Endothelial cell (in vitro differentiated cells): ENCODE measurements around the gene KRTAP9-1. TPM values are rescaled to one million over a fixed set of nuclear protein-coding genes. Genes with fewer than 3 reads are reported as not detected.

Experiments used
- DNase-seq: peaks from one replicate; pipeline ENCODE4 v3.0.0; 2021; ENCODE audit warnings: low spot score
- H3K27ac Mint-ChIP-seq: one replicate; pipeline ENCODE4 v1.8.0; 2021; ENCODE audit warnings: mixed read lengths, inconsistent platforms; ENCODE audit not compliant: unreplicated experiment
- H3K27me3 Mint-ChIP-seq: one replicate; pipeline ENCODE4 v1.8.0; 2021; ENCODE audit warnings: mild to moderate bottlenecking, moderate library complexity, mixed read lengths, inconsistent platforms; ENCODE audit not compliant: unreplicated experiment
- H3K36me3 Mint-ChIP-seq: one replicate; pipeline ENCODE4 v1.8.0; 2021; ENCODE audit warnings: mild to moderate bottlenecking, low read depth, mixed read lengths, inconsistent platforms; ENCODE audit not compliant: unreplicated experiment
- H3K4me1 Mint-ChIP-seq: one replicate; pipeline ENCODE4 v1.8.0; 2021; ENCODE audit warnings: mild to moderate bottlenecking, mixed read lengths, inconsistent platforms; ENCODE audit not compliant: unreplicated experiment
- H3K4me3 Mint-ChIP-seq: one replicate; pipeline ENCODE4 v1.8.0; 2021; ENCODE audit warnings: mild to moderate bottlenecking, mixed read lengths, inconsistent platforms; ENCODE audit not compliant: unreplicated experiment
- H3K9me3 Mint-ChIP-seq: one replicate; pipeline ENCODE4 v1.8.0; 2021; ENCODE audit warnings: mixed read lengths, inconsistent platforms; ENCODE audit not compliant: unreplicated experiment
- total RNA-seq: library from RNA; stranded (reverse); fragmentation: NEBNext Ultra II Directional; extraction: Animal tissue kit (Norgen Biotek cat#: 25700); gene quantifications from one replicate; pipeline ENCODE4 v1.2.1, GENCODE V29; 2021; ENCODE audit not compliant: unreplicated experiment
- TF ChIP-seq, protein P1 (sequence below): fragments of 200-600 bp; sonication (generic); IDR thresholded peaks from one replicate; pipeline ENCODE4 v1.5.0; 2021; ENCODE audit warnings: antibody characterized with exemption; ENCODE audit not compliant: unreplicated experiment

KRTAP9-1 gene
- total RNA-seq, 1 donor from 2014 or later = not detected

GRCh38 chr17:41171886-41172285, 17.8 kb upstream of the KRTAP9-1 start:
- Mint-ChIP-seq H3K4me1 (no peaks in the 10 kb centered on the region), H3K27ac (no peak overlapping the region), H3K27me3 (no peaks in the 10 kb centered on the region), H3K4me3 (no peak overlapping the region), H3K36me3 (no peaks in the 10 kb centered on the region), H3K9me3 (no peaks in the 10 kb centered on the region)
- TF ChIP-seq, protein P1, sequence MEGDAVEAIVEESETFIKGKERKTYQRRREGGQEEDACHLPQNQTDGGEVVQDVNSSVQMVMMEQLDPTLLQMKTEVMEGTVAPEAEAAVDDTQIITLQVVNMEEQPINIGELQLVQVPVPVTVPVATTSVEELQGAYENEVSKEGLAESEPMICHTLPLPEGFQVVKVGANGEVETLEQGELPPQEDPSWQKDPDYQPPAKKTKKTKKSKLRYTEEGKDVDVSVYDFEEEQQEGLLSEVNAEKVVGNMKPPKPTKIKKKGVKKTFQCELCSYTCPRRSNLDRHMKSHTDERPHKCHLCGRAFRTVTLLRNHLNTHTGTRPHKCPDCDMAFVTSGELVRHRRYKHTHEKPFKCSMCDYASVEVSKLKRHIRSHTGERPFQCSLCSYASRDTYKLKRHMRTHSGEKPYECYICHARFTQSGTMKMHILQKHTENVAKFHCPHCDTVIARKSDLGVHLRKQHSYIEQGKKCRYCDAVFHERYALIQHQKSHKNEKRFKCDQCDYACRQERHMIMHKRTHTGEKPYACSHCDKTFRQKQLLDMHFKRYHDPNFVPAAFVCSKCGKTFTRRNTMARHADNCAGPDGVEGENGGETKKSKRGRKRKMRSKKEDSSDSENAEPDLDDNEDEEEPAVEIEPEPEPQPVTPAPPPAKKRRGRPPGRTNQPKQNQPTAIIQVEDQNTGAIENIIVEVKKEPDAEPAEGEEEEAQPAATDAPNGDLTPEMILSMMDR = no peak
- no peak for DNase-seq

GRCh38 chr17:41176744-41177387, 12.8 kb upstream of the KRTAP9-1 start:
- no peaks in the 10 kb centered on the region for H3K36me3 Mint-ChIP-seq
- no peak overlapping the region for H3K27ac Mint-ChIP-seq
- no peaks in the 10 kb centered on the region for H3K4me1 Mint-ChIP-seq
- H3K4me3 Mint-ChIP-seq = no peak overlapping the region
- TF ChIP-seq, protein P1 = no peak
- DNase-seq = no peak
- no peaks in the 10 kb centered on the region for H3K9me3 Mint-ChIP-seq
- no peaks in the 10 kb centered on the region for H3K27me3 Mint-ChIP-seq

DNA sequence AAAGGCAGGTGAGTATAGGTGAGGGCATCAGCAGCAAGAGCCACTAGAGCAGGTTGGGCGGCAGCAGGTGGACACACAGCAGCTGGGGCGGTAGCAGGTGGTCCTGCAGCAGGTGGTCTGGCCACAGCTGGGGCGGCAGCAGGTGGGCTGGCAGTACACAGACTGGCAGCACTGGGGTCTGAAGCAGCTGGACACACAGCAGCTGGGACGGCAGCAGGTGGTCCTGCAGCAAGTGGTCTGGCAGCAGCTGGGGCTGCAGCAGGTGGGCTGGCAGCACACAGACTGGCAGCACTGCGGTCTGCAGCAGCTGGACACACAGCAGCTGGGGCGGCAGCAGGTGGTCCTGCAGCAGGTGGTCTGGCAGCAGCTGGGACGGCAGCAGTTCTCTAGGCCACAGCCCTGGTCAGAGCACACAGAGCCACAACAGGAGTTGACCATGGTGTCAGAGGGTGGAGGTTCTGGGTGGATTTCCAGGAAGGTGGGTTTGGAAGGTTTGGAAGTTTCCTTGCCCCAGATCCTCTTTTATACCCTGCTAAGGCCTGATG, 11.9 kb upstream of the KRTAP9-1 start, which contains the start of gene KRTAP4-2:
Gene KRTAP4-2 (minus strand): TSS at position 495 of the 545 bp plus-strand sequence. CDS start 57 bp downstream, at position 438.
- no peak for DNase-seq
- no peaks in the 10 kb centered on the region for H3K9me3 Mint-ChIP-seq
- no peak within 1 kb of the TSS for H3K27ac Mint-ChIP-seq
- TF ChIP-seq, protein P1 = no peak
- H3K4me1 Mint-ChIP-seq = no peaks in the 10 kb centered on the region
- H3K36me3 Mint-ChIP-seq = no peaks in the 10 kb centered on the region
- H3K4me3 Mint-ChIP-seq = no peak within 1 kb of the TSS
- no peaks in the 10 kb centered on the region for H3K27me3 Mint-ChIP-seq

DNA sequence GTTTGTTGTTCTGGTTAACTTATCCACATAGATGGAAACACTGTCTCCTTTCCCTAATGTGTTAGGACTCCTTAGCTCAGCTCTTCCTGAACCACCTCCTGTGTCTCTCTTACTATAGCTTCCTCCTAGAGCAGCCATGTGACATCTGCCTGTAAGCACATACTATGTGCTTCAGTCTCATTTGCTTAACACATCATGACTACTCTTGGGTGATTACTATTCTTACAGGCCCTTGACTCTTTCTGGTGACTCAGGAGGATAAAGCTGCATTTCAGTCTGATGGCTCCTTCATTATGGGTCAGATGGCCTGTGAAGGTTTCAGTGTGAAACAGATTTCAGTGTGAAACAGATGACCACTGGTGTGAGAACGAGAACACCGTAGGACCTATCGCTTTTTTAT, 11.3 kb upstream of the KRTAP9-1 start:
- Mint-ChIP-seq H3K4me3 (no peak overlapping the region), H3K36me3 (no peaks in the 10 kb centered on the region), H3K27me3 (no peaks in the 10 kb centered on the region), H3K27ac (no peak overlapping the region), H3K4me1 (no peaks in the 10 kb centered on the region), H3K9me3 (no peaks in the 10 kb centered on the region)
- DNase-seq = no peak
- TF ChIP-seq, protein P1 = no peak
